HG02623 (cell line): ENCODE measurements around the gene CDKN1C.

Source experiments
- ATAC-seq: cut with Tn5 transposase; IDR thresholded peaks from one replicate; pipeline ENCODE4 v1.9.1; 2021; ENCODE audit warnings: moderate library complexity; ENCODE audit not compliant: unreplicated experiment

The CDKN1C gene

GRCh38 chr11:2849994-2850770, 35.4 kb downstream of the CDKN1C start:
- no peak for ATAC-seq

GRCh38 chr11:2848497-2848896, 37.1 kb downstream of the CDKN1C start:
- no peak for ATAC-seq

- ATAC-seq: no peak
Observed at GRCh38 chr11:2847561-2847960, 38.0 kb downstream of the CDKN1C start.

DNA sequence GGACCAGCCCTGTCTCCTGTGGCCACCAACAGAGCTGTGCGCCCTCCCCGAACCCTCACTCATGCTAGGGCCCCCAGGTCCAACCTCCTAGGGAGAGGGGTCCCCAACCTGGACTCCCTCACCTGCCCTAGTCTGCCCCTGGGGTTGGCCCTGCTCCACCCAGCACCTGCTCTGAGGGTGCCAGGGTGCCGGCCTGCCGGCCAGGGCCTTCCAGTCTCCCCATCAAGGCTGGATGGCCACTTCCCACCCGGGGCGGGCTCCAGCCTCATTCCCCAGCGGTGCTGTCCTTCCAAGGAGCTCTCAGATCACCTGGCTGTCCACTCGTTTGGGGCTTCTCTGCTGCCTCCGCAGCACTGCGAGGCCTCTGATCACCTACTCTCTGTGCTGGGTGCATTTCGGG, 39.1 kb downstream of the CDKN1C start:
- ATAC-seq: no peak

DNA sequence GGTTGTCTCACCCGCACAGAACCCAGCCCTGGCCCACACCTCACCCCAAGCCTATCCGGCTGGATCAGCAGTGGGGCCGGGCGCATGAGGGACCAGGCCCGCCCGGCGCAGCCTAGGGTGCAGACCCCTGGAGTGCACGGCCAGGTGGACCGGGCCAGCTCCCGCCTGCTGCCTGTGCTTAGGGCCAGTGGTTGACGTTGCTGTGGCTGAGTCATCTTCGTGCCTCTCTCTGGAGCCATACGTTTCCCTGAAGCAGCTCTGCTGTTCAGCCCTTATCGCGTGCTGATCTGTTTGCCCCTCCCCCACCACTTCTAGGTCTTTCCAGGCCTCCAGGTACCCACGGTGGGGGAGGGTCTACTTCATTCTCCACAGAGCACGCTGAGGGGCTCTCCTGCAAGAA, 39.5 kb downstream of the CDKN1C start:
- ATAC-seq: no peak

DNA sequence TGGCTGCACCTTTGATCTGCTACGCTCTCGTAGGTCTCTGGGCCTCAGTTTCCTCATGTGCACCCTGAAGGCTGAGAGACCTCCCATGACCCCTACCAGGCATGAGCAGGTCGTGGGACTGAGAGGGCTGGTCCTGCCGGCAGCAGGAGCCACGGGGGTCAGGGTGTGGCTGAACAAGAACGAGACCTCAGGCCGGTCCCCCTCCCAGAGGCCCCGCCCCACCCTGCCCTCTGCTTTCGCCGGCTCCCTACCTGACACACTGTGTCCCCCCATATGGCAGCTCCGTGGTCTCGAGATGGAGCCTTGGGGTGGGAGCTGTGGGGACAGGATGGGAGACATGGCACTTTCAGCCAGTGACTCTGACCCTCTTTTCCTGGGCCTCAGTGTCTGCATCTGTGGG, 40.6 kb downstream of the CDKN1C start:
- ATAC-seq: no peak

DNA sequence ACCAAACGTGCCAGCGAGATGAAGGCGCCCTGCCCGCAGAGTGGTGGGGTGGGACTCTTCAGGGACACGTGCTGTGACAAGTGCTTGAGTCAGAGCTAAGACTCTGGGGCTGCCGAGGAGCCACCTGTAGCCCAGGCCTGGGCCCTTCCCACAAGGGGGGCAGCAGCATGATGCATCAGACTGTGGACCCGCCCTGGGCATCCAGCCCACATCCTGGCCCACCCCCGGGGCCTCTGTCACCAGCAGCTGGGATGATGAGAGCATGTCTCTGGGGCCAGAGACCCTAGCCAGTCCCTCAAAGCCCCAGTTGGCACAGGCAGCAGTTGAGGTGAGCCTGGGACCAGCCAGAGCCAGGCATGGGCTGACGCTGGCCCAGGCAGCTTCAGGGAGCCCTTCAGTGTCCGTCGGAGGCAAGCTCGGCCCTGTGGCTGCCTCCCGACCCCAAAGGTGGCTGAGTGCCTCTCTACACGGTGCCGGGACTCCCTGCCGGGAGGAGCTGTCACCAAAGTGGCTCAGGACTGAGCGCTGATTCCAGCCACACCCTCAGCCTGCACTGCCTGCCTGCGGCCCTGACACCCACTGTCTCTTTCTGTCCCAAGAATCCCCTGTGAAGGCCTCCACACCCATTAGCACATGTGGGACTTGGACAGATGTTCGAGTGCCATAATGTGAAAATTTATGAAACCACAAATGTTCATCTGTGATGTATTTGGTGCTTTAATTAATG, 41.3 kb downstream of the CDKN1C start:
- ATAC-seq: no peak

DNA sequence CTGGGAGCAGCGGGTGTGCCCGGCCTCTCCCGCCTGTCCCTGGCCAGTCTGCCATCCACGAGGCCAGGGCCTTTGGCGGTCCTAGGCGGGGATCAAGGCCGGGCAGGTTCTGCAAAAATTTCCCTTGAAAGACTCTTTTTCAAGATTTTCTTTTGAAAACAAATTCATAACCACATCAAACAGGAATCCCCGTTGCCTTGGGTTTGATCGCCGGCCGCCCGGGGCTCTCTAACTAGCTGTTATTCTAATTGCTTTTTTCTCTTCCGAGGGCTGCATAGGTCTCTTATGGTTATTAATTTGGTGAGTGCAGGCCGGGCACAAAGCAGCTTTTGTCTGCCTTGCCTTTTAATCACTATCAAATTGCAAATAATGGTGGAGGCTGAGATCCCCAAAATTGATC, 42.0 kb downstream of the CDKN1C start:
- no peak for ATAC-seq

DNA sequence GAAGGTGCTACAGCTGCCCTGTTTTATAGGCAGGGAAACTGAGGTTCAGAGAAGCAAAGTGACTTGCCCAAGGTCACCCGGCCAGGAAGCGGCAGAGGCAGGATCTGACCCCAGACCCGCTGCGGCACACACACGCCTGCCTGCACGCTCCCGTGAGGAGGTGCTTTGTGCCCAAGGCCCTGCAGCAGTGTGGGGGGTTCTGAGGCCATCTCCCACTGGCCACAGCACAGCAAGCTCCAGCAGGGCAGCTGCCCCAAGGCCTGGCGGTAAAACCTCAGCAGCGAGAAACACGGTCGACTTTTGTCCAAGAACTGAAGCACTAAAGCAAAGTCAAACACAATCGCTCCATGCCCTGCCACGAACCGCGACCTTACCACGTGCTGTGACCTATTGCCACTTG, 42.7 kb downstream of the CDKN1C start:
- no peak for ATAC-seq

GRCh38 chr11:2841411-2842190, 44.0 kb downstream of the CDKN1C start:
- no peak for ATAC-seq

GRCh38 chr11:2839395-2839943, 46.1 kb downstream of the CDKN1C start:
- no peak for ATAC-seq

GRCh38 chr11:2838676-2839294, 46.8 kb downstream of the CDKN1C start:
- ATAC-seq: no peak

GRCh38 chr11:2838091-2838490, 47.5 kb downstream of the CDKN1C start:
- no peak for ATAC-seq

DNA sequence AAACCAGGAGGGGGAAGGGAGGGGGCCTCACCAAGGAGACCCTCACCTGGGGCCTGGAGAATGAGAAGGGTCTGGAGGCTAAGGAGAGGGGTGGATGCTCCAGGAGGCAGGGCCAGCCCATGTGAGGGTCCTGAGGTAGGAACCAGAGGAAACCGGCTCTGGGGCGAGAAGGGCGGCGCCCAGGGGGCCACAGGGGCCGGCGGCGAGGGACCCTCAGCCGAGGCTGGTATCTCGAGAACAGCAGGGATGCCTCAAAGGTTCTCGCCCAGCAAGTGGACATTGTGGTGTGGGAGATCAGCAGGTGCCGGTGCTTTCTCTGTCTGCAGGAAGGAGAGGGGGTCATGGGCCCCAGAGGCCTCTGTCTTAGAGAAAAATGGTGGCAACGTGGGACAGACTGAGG, 47.9 kb downstream of the CDKN1C start:
- no peak for ATAC-seq

- no peak for ATAC-seq
Observed at GRCh38 chr11:2837096-2837601, 48.4 kb downstream of the CDKN1C start.

- no peak for ATAC-seq
Observed at GRCh38 chr11:2836315-2837095, 49.1 kb downstream of the CDKN1C start.

DNA sequence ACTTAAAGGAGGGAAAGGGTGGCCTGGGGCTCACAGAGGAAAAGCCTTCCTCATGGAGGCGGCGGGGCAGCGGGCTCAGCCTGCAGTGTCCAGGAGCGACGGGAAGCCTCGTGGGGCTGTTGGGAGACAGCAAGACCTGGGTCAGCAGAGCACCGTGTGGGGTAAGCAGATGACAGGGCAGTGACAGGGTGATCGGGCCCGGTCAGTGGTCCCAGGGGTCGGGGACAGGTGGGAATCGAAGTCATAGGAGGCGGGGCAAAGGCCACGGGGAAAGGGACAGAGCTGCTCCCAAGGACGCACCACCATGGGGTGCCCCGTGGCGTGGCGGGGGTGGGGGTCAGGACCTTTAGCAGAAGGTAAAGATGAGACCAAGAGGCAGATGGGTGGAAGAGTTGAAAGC, 49.8 kb downstream of the CDKN1C start:
- no peak for ATAC-seq

- ATAC-seq: no peak
Observed at GRCh38 chr11:2835296-2835695, 50.3 kb downstream of the CDKN1C start.

DNA sequence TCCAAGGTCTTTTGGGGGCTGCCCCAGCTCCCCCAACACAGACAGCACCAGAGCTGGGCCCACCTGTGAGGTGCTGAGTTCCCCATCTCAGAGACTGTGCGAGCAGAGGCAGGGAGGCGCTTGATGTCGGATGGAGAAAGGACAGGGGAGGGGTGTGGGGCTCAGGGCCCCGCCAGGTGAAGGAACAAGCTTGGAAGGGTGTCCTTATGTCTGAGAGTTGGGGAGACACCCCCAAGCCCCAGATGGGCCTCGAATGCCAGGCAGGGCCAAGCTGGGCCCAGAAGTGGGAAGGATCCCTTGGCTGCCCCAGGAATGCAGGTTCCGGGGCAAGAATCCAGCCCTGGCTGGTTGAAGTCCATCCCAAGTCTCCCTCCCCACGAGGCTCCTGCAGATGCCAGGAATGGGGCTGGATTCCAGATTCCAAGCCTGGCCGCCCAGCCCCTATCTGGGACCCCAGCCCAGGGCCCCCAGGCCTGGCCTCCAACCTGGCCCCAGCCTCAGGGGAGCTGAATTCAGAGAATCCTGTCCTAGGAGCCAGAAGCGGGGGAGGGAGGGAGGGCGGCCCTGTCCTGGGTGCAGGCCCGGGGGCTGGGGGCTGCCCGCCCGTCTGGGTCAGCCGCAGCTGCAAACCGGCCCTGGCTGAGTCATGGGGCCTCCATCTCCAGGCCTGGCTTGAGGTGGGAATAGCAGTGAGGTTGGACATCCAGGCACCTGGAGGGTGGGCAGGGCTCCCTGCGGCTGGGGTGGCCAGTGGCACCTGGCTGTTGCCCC, 50.9 kb downstream of the CDKN1C start:
- no peak for ATAC-seq
